ENCODE measurements around the gene TBC1D24. TPM values are rescaled to one million over a fixed set of nuclear protein-coding genes. Genes with fewer than 3 reads are reported as not detected.
A peak's percentile ranks its signal among the peaks of the same experiment; 100 is the strongest.

The TBC1D24 gene
- total RNA-seq, 3 donors from 2014 or later, result 8.8 to 22.0 (median 16.7) TPM

- H3K36me3 ChIP-seq, result no peaks in the 10 kb centered on the region
- TF ChIP-seq CTCF (IDR thresholded peaks at IDR 0.05) (no peak), POLR2AphosphoS5 (IDR thresholded peaks at IDR 0.05) (no peak), POLR2A (IDR thresholded peaks at IDR 0.05) (no peak)
- intact Hi-C loops (cut with DNase I; ENCODE audit: low total_unique reads), result no loop called here
- peaks cover 18 to 28% of the 10 kb centered on the region in 2 donors for H3K4me1 ChIP-seq
- no peaks in the 10 kb centered on the region for H3K27me3 ChIP-seq
- H3K4me3 ChIP-seq, result peak overlapping the region; percentile 68 to 81 (median 80)
- no peak for DNase-seq (ENCODE audit: low spot score in 2 of 2)
- no peaks in the 10 kb centered on the region for H3K9me3 ChIP-seq
- H3K27ac ChIP-seq, result no peak overlapping the region
Measured at GRCh38 chr16:2473446-2473926, 1.4 kb upstream of the TBC1D24 start.

GRCh38 chr16:2473999-2474876, 689 bp upstream of the TBC1D24 start:
- Histone ChIP-seq H3K4me3 (peak overlapping the region; percentile 68 to 81 (median 80)), H3K27ac (peak overlapping the region; percentile 79 to 89), H3K4me1 (peaks cover 18 to 21% of the 10 kb centered on the region in 2 donors), H3K36me3 (no peaks in the 10 kb centered on the region), H3K9me3 (no peaks in the 10 kb centered on the region), H3K27me3 (no peaks in the 10 kb centered on the region)
- no peak for DNase-seq (ENCODE audit: low spot score in 2 of 2)
- intact Hi-C loops (cut with DNase I; ENCODE audit: low total_unique reads), result no loop called here
- TF ChIP-seq POLR2AphosphoS5 (IDR thresholded peaks at IDR 0.05) (no peak), POLR2A (IDR thresholded peaks at IDR 0.05) (no peak), CTCF (IDR thresholded peaks at IDR 0.05) (no peak)

- Histone ChIP-seq H3K9me3 (no peaks in the 10 kb centered on the region), H3K36me3 (no peaks in the 10 kb centered on the region), H3K27ac (peak overlapping the region; percentile 40 to 89), H3K27me3 (no peaks in the 10 kb centered on the region), H3K4me1 (peaks cover 18% of the 10 kb centered on the region in 2 donors), H3K4me3 (peak overlapping the region; percentile 68 to 81 (median 80))
- no peak for DNase-seq (ENCODE audit: low spot score in 2 of 2)
- intact Hi-C loops (cut with DNase I; ENCODE audit: low total_unique reads), result no loop called here
- TF ChIP-seq POLR2A (IDR thresholded peaks at IDR 0.05) (no peak), POLR2AphosphoS5 (IDR thresholded peaks at IDR 0.05) (no peak), CTCF (IDR thresholded peaks at IDR 0.05) (no peak)
Measured at GRCh38 chr16:2475413-2476344, 752 bp downstream of the TBC1D24 start.

- Histone ChIP-seq H3K27ac (peak overlapping the region in 1 of 2 donors; percentile 40), H3K9me3 (no peaks in the 10 kb centered on the region), H3K36me3 (no peaks in the 10 kb centered on the region), H3K4me1 (peaks cover 12 to 15% of the 10 kb centered on the region in 2 donors), H3K27me3 (no peaks in the 10 kb centered on the region), H3K4me3 (peak overlapping the region in 1 of 3 donors; percentile 80)
- DNase-seq (ENCODE audit: low spot score in 2 of 2), result no peak
- intact Hi-C loops (cut with DNase I; ENCODE audit: low total_unique reads), result no loop called here
- TF ChIP-seq CTCF (IDR thresholded peaks at IDR 0.05), result no peak
- TF ChIP-seq POLR2A (IDR thresholded peaks at IDR 0.05), result no peak
- no peak for TF ChIP-seq POLR2AphosphoS5 (IDR thresholded peaks at IDR 0.05)
Measured at GRCh38 chr16:2476345-2476720, 1.4 kb downstream of the TBC1D24 start.

Measured in breast epithelium (tissue), 4 donors.